GM20431 (cell line): Measurements from ENCODE around the gene SPINK7.
"Not testable (repeated sequence)": the region's sequence is repeated elsewhere in the genome, so short reads cannot be mapped to it uniquely, and the experiment has no call there.

Experiments used
- in situ Hi-C: fragments of 300-500 bp; cut with MseI, MboI; formaldehyde crosslinking; loops from one replicate; pipeline ENCODE4 v1.15.0; 2020; ENCODE audit warnings: low sequenced_read_pairs; ENCODE audit not compliant: unreplicated experiment

Gene SPINK7

DNA sequence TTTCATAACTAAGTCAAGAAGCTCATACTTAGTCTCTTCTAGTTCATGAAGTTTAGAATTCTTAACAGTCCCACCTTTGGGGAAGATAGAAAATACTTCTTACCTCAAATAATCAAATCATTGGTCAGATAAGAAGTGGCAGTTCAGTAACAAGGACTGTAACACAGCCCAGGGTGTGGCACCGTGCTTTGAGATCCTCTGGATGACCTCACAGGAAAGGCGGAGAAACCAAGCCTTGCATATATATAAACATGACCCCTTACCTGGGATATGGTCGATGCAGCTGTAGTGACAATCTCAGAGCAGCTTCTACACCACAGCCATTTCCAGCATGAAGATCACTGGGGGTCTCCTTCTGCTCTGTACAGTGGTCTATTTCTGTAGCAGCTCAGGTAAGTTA, at the start of gene SPINK7:
Gene SPINK7 (plus strand): TSS at position 271 of the 400 bp plus-strand sequence. CDS start 61 bp downstream, at position 332.
- in situ Hi-C loops, result no loop called here

DNA sequence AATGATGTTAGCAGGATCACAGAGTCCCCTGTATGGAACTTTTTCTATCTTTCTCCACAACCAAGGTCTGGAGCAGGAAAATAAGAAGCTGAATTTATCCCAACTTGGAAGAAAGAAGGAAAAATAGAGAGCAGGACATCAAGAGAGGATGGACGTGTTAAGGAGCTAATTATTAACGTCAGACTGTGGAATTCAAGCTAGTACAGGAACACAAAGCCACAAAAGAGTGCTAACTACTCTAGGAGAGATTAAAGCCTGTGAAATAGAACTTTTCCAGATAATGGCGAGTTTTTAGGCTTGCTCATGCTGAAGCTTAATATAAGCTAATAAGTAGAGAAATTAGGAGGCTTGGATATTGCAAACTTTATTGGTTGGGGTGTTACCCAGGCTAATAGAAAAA, 44.3 kb upstream of the SPINK7 start:
- in situ Hi-C loops, result no loop called here

DNA sequence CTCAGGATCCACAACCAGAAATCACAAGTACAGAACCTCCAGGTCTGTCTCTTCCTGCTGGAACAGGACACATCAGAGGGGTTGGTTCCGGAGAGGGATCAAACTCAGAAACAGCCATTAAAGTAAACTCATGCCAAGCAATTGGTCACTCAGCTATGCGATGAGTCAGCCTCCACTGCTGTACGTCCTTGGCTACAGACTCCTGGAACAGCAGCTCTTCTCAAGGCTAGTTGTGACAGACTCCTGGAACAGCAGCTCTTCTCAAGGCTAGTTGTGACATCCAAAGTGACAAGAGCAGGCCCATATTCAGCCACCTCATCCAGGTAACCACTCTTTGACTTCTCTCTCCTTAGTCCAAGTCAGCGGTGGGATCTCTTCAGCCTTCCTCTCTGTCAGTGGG, 43.7 kb upstream of the SPINK7 start, which contains the start of gene SPINK13:
Gene SPINK13 (plus strand): TSS at position 229 of the 400 bp plus-strand sequence. CDS start 1,279 bp downstream, outside the sequence.
- in situ Hi-C loops, result no loop called here

DNA sequence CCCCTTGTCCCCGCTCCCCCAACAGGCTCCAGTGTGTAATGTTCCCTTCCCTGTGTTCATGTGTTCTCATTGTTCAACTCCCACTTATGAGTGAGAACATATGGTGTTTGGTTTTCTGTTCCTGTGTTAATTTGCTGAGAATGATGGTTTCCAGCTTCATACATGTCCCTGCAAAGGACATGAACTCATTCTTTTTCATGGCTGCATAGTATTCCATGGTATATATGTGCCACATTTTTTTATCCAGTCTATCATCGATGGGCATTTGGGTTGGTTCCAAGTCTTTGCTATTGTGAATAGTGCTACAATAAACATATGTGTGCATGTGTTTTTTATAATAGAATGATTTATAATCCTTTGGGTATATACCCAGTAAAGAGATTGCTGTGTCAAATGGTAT, 37.1 kb upstream of the SPINK7 start:
- in situ Hi-C loops, result not testable (repeated sequence)

DNA sequence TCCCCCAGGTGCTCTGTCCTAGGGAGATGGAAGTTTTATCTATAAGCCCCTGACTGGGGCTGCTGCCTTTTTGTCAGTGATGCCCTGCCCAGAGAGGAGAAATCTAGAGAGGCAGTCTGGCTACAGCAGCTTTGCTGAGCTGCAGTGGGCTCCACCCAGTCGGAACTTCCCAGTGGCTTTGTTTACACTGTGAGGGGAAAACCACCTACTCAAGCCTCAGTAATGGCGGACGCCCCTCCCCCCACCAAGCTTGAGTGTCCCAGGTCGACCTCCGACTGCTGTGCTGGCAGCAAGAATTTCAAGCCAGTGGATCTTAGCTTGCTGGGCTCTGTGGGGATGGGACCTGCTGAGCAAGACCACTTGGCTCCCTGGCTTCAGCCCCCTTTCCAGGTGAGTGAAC, 31.3 kb upstream of the SPINK7 start:
- in situ Hi-C loops, result not testable (repeated sequence)

DNA sequence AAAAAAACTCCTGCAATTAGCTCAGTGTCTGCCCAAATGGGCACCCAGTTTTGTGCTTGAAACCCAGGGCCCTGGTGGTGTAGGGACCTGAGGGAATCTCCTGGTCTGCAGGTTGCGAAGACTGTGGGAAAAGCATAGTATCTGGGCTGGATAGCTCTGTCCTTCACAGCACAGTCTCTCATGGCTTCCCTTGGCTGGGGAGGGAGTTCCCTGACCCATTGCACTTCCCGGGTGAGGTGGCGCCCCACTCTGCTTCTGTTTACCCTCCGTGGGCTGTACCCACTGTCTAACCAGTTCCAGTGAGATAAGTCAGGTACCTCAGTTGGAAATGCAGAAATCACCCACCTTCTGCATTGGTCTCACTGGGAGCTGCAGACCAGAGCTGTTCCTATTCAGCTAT, 30.9 kb upstream of the SPINK7 start:
- in situ Hi-C loops, result not testable (repeated sequence)

DNA sequence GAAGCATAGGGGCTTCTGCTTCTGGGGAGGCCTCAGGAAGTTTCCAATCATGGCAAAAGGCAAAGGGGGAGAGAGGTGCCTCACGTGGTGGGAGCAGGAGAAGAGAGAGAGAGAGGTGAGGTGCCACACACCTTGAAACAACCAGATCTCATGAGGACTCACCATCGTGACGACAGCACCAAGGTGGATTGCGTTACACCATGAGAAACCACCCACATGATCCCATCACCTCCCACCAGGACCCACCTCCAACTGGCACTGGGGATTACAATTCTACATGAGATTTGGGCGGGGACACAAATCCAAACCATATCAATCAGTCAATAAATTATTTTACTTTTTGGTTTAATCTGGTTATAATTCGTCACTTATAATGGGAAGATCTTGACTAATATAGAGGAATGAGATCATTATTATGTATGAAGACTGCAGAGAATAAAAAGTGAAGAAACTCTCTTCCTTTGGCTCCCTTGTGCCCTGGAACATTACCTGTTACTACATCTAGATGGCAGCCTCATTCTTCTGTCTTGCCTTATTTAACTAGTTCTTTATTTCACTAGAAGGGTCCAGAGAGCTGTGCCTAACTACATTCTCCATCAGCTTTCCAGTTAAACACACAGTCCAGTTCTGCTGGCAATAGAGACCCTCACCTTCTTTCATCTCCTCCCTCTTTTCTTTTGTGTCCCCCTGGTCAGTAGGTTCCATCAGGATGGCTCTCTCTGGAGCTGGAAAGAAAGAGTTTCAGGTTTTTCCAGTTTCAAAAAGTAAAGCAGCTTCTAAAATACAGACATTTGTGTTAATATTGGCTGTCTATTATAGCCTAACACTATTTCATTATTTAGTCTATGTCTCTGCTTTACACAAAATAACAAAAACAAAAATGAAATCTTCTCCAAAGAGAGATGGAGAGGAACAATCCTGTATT, 21.7 kb upstream of the SPINK7 start:
- in situ Hi-C loops, result no loop called here

DNA sequence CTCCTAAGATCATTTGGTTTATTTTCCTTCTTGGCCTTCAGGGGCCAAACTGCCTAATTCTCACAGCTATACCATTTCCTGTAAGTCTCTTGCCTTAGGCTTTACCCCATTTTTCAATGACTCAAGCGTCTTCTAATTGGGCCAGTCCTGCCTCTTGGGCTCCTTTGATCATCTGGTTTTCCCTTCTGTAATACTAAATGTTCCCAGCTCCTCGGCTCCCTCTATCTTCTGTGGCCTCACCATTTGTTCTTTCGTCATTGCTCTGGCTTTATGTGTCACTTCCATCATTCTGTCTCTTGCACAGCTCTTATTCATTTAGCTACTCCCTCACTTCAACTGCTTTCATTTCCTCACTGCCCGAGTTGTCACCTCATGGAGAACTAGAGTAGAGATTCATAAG, 14.5 kb upstream of the SPINK7 start:
- in situ Hi-C loops, result no loop called here

DNA sequence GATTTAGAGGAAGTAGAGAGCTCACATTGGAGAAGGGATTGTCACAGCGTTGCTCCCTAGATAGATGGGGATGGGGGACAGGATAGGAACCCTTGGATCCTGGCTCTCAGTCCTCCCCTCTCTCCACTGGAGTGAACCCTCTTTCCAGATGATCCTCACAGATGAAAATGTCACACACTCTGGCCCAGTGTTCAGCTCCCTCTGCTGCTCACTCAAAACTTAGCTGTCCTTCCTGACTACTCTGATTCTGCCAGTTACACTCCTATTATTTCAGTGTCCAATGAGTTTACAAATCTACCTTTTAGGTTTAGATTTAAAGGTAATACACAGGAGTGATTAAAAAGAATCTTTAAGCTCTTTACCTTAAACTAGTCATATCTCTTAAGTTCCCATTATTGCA, 5.8 kb upstream of the SPINK7 start:
- in situ Hi-C loops, result no loop called here

DNA sequence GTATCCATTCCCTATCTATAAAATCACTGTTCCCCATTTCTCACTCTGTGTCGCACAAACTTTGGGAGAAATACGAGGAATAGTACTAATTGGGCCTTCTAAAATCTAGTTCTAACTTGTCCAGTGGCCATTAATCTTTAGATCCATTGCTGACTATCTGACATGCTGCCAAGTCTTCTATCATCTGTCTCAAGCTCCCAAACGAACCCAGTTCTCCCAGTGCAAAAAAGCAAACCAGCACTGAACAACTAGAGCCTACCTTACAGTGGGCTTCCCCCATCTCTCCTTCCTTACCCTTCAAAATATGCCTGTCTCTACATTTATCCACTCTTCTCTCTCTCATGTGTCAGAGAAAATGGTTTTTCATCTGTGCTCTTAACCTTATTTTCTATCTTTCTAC, 3.2 kb upstream of the SPINK7 start:
- in situ Hi-C loops, result no loop called here

DNA sequence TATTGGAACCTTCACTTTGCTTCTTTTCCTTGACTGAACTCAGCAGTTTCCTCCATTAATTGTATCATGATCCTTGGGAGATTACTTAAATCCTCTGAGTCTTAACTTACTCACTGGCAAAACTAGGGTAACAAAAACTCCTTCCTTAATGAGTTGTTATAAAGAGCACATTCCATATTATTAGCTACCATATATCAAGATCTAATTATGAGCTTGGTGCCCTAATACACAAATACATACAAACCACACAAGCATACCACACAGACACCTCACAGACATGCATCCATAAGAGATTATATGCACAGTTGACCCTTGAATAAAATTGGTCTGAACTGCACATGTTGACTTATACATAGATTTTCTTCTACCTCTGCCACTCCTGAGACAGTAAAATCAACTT, 2.5 kb upstream of the SPINK7 start:
- in situ Hi-C loops, result no loop called here

DNA sequence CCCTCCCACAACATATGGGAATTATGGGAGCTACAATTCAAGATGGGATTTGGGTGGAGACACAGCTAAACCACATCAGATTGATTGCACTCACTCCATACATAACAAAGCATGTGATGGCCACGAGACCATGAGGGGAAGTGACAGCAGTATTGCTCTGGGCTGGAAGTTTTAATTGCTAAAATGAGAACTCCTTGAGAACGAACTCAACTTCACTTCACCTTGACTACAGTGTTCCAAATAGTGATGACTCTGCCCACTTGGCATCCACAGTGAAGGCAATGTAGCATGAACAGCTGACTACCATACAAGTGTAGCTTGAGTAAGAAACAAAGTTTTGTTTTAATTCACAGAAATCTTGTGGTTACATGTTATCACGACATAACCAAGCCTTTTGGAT, 739 bp upstream of the SPINK7 start:
- in situ Hi-C loops, result no loop called here

DNA sequence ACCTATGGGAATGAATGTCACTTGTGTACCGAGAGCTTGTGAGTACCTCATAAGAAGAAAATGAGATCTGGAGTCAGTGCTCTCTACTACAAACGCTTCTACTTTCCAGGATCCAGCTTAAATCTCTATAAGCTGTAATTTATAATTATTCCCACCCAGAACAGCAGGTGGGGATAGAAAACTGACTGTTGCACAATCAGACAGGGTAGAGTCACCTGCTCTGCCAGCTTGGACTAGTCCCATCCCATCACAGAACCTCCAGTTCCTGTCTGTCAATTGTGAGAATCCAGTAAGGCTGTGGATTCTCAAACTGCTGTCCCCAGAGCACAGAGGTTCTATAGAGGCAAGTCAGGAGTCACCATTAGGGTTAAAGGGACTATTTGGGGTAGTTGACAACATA, 2.0 kb downstream of the SPINK7 start:
- in situ Hi-C loops, result no loop called here

DNA sequence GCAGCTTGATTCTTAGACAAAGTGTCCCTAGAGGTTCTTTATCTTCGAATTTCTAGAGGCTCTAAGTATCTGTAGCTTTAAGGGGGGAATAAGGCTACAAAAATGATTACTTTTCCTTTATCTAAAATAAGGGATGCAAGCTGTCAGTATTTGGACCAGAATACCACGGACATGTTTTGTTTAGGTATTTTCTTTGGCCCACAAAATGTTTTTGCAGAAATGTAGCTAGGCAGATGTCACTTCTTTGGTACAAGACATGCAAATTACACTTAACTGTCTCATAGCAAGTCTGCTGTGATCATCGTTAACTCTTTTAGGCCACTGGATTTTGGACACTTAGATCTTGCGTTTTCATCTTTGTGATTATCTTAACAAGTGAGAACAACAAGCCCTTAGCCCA, 2.5 kb downstream of the SPINK7 start:
- in situ Hi-C loops, result no loop called here

DNA sequence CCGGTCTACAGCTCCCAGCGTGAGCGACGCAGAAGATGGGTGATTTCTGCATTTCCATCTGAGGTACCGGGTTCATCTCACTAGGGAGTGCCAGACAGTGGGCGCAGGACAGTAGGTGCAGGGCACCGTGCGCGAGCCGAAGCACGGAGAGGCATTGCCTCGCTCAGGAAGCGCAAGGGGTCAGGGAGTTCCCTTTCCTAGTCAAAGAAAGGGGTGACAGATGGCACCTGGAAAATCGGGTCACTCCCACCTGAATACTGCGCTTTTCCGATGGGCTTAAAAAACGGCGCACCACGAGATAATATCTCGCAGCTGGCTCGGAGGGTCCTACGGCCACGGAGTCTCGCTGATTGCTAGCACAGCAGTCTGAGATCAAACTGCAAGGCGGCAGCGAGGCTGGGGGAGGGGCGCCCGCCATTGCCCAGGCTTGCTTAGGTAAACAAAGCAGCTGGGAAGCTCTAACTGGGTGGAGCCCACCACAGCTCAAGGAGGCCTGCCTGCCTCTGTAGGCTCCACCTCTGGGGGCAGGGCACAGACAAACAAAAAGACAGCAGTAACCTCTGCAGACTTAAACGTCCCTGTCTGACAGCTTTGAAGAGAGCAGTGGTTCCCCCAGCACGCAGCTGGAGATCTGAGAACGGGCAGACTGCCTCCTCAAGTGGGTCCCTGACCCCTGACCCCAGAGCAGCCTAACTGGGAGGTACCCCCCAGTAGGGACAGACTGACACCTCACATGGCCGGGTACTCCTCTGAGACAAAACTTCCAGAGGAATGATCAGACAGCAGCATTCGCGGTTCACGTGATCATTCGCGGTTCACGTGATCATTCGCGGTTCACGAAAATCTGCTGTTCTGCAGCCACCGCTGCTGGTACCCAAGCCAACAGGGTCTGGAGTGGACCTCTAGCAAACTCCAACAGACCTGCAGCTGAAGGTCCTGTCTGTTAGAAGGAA, 8.1 kb downstream of the SPINK7 start:
- in situ Hi-C loops, result not testable (repeated sequence)

DNA sequence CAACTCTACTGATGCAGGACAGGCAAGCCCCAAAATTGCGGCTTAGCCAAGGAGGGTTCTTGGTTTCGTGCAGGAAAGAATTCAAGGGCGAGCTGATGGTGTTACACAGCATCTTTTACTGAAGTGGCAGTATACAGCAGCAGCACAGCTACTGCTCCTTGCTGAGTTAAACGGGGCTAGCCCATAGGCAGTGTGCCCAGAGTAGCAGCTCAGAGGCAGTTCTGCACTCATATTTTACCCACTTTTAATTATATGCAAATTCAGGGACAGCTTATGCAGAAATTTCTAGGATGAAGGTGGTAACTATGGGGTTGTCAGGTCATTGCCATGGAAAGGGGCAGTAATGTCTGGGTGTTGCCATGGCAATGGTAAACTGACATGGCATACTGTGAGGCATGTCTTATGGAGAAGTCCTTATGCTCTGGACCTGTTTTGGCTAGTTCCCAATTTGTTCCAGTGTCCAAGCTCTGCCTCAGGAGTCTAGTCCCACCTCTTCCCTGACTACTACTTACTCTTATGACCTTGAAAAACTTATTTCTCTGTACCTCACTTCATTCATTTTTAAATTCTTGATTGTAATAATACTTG, 21.1 kb downstream of the SPINK7 start:
- in situ Hi-C loops, result no loop called here

DNA sequence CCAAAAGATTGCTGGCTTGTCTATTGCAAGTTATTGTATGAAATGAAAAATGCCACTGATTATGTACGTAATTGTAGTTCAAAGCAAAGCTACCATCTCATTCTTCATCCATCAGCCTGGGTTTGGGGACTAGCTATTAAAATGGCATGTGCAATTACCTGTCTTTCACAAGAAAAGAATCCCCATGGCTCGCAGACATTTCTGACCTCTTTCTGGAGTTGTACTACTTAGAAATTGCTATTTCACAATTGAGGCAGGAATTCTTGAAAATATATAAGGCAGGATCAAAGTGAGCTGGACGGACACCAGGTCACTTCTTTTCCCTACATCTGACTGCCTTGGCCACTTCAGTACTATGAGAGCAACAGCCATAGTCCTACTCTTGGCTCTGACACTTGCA, 23.0 kb downstream of the SPINK7 start, which contains the start of gene SPINK9:
Gene SPINK9 (plus strand): TSS at position 301 of the 400 bp plus-strand sequence. CDS start 55 bp downstream, at position 356.
- in situ Hi-C loops, result no loop called here

DNA sequence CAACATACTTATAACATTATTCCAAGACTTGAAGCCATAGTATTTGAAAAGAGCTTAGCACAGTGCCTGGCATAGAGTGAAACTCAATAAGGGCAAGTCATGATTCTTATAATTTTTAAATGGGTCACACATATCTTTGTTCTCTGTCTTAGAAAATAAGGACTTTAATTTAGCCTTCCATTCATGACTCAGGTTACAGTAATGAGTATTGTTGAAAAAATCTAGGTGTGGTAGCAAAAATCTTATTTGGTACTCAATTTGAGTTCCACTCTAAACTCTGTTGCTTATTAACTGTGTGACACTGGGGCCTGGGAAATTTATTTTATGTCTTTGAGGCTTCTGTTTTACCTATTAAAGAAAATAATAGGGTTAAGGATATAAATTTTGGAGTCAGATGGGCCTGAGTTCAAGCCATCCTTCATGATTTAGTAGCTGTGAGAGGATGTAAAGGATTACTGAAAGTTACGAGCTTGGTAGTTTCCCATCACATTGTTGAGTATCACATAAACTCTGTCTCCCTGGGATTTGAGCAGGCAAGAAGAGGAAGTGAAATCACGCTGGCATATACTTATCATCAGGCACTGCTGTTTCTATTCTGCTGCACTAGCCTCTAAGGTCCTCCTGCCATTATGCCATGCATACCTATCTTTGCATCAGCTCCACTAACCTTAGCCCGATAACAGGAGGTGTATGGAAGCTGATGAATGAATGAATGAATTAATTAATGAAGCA, 24.6 kb downstream of the SPINK7 start:
- in situ Hi-C loops, result no loop called here

DNA sequence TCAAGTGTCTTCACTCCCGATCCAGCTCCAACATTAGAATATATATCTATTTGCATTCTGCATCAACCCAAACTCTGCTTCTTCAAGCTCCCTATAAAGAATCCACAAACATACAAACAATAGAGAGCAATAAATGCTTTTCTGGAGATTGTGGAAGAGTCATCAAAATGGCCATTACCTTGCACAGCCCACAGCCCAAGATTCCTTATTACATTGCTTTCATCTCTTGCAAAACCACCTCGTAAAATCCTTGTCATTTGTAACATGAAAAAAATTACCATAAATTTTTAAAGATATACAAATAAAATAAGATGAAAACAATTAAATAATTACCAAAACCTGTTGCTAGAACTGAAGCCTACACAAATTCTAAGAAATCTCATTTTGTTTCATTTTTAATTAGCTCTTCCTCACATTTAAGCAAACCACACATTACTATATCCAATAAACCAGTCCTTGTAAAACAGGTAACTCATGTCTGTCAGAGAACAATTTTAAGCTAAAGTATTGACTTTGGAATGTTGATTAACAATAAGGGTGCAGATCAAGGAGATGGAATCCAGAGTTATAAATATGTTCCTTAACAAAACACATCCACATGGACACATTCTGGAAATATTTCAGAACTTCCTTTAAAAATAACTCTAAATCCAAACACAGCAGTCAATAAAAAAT, 30.3 kb downstream of the SPINK7 start:
- in situ Hi-C loops, result no loop called here
